GM15510 (cell line): ENCODE measurements around the gene RXRA.

ENCODE experiments used
- POLR2A ChIP-seq: IDR thresholded peaks from 3 replicates; pipeline ENCODE4 v1.6.1; 2011; ENCODE audit warnings: borderline replicate concordance; ENCODE audit not compliant: insufficient read length; ENCODE audit errors: extremely low read depth

The RXRA gene

DNA sequence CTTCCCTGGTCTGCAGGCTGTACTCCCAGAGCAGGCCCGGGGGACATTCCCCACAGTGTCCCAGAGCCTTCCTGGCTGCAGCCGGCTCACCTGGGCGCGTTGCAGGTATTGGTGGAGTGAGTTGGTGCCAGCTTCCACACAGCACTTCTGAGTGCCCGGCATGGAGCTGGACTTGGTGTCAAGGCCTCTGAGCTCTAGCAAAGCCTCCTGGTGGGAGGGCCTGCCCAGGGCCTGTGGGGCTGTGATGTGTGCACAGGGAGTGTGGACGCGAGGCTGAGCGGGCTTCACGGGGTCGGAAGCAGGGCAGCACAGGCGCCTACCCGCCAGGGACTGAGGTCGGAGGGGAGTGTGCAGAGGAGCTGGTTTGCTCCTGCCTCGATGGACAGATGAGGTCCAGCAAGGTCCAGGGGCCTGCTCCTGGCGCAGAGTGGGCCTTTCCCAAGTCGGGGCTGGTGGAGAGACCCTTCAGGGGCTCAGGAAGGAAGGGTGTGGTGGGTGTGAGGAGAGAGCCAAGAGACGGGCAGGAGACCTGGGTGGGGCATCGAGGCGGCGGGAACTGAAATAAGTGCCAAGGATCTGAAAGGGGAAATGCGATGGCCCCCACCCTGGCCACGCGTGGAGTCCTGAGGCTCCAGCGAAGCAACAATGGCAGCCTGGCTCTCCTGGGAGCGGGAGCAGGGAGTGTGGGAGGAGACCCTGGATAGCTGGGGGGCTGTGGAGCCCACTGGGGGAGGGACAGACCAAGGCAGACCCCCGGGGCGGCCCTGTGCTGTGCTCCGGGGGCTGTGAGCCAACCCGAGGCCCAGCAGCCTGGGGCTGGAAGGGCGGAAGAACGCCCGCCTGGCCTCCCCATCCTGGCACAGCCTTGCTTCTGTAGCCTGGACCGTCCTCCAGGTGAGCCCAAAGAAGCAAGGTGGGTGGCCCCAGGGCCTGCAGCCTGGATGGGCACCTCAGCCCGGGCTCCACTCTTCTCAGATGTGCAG, 78.4 kb downstream of the RXRA start:
- no peak for TF ChIP-seq POLR2A

DNA sequence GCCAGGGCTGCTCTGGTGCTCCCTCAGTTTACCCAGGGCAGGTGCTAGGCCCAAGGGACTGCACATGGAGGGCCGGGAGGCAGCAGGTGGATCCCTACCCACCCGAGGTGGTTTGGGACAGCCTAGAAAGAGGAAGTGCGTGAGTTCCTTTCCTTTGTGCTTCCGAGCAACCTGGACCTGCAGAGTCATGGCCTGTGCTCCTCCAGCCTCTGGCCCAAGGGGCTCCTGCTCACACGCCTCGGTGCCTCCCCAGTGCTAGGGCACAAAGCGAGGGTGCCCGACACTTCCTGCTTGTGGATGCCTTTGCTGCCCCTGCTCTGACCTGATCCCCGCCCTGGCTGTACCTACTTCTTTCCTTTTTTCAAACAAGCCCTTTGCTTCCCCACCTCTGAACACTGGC, 79.3 kb downstream of the RXRA start:
- no peak for TF ChIP-seq POLR2A

DNA sequence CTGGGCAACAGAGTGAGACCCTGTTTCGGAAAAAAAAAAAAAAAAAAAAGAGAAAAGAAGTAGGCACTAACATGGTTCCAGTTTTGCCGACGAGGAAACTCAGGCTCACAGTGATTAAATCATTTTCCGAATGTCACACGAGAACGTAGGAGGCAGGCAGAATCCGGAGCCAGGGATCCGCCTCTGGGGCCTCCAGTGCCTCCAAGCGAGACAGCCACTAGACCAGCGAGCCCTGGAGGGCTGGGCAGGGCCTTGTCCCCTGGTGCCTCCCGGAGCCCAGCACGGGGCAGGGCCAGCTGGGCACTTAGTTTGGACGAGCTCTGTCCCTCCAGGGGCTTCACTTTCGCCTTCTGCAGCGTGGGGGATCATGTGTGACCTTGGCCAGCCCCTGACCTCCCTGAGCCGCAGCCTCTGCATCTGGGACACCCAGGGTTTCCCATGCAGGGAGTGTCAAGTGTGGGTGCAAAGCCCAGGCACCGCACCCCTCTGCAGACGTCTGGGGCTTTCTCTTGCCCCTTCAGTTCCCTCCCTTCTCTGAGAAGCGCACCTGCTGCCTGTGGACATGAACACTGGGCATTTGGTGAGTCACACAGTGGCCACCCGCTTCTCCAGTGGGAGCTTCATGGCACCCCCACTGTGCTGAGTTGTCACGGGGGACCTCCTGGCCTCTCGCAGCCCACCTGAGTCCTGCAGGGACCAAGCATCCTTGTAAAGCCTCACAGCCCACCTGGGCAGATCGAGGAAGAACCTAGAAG, 80.3 kb downstream of the RXRA start:
- no peak for TF ChIP-seq POLR2A

DNA sequence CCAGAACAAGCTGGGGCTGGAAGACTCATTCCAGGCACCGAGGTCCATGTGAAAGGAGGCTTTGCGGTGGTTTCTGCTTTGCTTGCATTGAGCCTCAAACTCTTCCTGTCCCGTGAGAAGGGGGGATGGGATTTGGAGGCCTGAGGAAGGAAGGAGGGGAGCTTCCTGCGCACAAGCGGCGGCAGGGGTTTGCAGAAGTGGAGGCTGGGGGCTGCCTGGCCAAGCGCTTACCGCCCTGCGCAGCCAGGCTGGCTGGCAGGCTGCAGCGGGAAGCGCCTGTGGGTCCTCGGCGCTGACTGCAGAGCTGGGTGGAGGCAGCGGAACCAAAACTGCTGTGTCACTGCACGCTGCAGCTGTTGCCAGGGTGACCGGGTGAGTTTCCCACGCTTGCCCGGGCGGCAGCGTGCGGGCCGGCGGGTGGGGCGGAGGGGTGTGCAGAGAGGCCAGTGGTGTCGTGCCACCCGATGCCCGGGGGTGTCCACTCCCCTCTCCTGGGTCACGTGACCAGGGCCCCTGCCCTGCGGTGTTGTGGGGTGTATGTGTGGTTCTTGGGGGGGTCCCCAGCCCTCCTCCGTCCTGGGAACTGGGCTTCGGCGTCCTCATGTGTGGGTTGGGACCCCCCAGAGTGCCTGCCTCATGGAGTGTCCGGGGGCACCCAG, 81.0 kb downstream of the RXRA start:
- TF ChIP-seq POLR2A, result peak; percentile 47

DNA sequence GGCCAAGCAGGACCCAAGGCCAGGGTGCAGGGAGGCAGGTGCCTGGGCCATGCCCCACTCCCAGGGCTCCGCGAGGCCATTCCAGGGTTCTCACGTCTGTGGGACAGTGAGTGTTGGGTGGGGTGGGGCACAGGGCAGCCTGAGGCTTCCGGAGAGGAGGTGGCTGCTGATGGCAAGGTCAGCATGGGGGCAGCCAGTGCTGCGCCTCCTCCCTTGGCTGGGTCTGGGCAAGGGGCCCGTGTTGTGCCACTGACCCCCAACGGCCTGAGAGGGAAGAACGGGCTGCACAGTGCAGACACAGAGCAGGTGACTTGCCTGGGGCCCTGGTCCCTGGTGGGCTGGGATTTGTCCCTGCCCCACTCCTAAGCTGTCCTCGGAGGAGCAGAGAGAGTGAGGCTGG, 82.1 kb downstream of the RXRA start:
- TF ChIP-seq POLR2A, result no peak

DNA sequence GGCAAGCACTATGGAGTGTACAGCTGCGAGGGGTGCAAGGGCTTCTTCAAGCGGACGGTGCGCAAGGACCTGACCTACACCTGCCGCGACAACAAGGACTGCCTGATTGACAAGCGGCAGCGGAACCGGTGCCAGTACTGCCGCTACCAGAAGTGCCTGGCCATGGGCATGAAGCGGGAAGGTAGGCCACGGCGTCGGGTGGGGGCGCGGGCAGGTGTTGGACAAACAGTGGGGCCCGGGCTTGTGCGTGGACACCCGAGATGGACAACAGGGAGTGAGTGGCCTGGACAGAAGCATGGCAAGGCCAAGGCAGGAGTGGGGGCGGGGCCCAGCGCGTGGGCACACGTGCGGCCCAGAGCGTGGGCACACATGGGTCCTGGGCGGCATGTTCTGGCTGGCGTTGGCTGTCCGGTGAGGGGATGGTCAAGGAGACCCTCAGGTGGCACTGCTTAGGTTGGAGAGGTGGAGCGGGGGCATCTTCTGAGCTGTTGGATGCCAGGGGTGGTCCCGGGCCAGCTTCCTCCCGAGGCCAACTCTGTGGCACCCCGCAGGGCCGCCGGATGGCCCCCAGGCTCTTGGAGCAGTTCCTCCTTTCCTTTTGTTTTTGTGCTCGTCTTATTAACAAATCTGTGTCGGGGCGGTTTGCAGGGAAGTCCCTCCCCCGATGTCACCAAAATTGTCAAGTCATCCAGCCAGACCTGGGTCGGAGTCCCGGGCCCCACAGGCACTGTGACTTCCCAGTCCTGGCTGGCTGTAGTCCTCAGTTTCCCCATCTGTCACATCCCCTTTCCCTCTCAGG, 82.9 kb downstream of the RXRA start:
- no peak for TF ChIP-seq POLR2A

DNA sequence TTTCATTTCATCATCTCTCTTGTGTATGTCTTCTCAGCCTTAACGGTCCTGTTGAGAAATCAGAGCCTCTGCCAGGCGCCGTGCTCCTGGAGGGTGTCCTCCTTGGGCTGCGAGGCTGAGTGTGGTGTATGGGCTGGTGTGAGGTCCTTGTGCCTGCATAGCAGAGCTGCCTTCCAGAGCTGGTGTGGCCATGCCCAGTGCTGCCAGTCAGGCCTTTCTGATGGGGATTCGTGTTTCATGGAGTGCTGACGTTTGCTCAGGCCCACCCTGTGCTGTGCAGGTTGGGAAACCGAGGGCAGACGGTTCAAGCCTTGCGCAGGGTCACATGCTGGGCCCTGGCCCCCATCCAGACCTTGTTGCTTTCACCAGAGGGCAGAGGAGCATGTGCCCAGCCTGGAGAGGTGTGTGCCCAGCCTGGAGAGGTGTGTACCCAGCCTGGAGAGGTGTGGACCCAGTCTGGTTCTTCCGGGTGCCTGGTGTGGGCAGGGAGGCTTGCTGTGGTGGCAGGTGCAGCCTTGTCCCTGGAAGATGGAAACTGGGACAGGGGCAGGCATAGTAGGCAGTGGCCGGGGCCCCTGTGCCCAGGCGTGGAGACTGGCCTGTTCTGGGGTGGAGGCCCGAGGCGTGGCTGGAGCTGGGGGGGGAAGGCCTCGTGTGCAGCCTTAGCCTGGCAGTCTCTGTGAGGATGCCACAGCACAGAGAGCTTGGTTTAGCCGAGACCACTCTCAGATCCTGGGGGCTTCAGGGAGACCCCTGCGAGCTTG, 84.0 kb downstream of the RXRA start:
- no peak for TF ChIP-seq POLR2A

DNA sequence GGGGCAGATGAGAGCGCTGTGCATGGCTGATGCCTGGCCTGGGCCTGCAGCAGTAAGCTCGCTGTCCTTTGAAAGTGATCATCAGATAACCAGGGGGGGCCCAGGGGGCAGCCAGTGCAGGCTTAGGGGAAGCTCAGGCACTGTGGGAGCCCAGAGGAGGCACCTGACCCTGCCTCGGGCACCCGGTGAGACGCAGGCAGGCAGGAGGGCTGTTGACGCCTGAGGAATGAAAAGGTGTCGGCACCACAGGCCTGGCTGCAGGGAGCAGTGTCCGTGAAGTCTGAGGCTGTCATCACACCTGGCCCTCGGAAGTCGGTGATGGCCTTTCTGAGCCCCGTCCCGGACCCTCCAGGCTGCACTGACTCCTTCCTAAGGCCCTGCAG, 84.6 kb downstream of the RXRA start:
- no peak for TF ChIP-seq POLR2A

DNA sequence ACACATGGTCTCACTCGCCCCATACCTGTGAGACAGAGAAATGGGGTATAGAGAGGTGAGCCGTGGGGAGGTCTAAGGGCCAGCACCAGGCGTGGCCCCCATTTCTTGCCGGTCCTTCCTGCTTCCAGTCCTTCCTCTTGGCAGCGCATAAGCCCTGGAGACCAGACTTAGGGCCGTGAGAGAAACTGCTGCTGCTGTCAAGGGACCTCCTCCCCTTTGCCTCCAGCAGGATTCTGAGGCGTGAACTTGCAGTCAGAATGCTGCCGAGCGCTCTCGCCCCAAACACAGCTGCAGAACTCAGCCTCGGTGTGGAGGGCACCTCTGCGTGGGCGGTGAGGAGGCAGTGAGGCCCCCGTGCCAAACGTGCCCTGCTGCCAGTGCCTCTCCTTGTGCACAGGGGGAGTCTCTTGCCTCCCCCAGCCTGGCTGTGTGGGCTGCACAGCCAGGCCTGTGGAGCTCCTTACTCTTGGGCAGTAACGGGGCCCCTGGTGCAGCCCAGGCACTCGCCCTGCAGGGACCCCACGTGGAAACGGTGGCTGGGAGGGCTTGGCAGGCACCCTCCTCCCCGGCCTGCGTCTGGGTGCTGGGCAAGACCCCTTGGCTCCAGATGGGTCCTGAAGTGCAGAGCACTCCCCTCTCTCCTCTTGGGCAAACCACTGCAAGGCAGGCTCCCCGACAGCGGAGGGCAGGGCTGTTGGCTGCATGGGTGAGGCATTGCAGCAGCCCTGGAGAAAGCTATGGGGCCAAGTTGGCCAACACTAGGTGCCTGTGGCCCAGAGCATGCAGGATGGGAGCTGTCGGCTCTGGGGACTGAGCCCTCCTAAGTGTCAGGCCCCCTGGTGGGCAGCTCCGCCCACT, 85.4 kb downstream of the RXRA start:
- TF ChIP-seq POLR2A, result no peak

DNA sequence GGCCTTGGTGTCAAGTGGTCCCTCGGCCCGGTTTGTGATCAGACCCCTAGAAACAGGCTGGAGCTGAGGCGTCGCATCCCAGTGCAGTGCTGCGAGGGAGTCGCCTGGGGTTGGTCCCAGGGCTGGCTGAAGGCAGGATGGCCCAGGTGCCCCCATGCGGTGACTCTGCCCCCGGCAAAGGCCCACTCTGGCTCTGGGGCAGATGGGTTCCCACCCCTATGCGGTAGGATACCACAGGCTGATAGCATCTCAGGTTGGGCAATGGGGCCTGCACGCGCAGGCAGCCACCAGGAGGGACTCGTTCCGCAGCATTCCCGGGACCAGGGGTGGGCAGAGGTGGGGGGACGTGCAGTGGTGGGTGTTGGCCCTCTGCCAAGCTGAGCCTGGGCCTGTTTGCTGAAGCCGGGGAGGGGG, 86.0 kb downstream of the RXRA start:
- TF ChIP-seq POLR2A, result no peak

DNA sequence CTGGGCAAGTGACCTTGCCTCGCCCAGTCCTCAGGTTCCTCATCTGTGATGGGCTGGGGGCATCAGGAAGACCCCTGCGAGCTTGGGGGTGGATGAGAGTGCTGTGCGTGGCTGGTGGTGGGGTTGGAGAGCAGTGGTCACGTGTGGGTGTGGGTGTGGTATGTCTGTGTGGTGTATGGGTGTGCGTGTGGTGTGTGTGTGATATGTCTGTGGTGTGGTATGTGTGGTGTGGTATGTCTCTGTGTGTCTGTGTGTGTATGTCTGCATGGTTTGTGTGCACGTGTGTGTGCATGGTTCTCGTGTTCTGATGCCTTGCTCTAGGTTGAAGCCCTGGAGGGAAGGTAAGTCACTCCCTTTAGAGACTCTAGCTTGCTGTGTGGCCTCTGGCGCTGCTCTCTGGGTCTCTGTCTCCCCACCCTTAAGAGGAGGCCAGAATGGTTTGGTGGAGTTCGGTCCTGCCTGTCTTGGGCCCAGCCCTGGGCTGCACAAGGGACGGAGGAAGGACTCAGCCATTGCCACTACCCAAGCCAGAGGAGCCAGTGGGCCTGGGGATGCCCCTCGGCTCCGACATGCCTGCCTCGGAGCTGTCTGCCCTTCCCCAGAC, 87.0 kb downstream of the RXRA start:
- no peak for TF ChIP-seq POLR2A

DNA sequence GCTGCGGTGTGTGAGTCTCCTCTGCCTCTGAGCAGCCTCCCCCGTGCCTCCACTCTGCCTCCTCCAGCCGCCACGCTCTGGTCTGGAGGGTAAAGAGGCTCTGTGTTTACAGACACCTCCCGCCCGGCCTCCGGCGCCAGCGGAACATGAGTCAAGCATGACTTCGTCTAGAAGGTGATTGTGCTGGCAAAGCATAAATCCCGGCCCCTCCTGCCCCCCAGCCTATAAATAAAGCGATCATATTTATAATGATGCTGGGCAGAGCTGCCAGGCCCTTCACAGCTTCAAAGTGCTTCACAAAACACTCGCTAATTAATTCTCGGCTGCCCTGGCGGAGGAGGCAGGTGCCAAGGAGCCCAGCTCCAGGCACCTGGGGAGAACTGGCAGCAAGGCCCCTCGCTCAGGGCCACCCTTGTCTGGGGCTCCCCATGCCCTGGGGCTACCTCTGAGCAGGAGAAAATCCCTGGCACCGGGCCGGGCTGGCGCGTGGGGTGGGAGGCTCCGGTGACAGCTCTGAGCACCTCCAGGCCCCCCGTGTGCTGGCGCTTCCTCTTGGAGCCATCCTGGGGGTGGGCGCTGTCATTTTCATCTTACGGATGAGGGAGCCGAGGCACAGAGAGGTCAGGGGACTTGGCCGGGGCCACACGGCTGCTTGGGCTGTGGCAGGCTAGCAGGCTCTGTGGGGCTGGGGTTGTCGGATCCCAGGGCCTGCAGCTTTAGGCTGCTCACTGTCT, 87.8 kb downstream of the RXRA start:
- no peak for TF ChIP-seq POLR2A
